Astrocyte of the cerebellum (primary cell): ENCODE data around the gene DNASE2B.

Experiments used
- DNase-seq: peaks from one replicate; pipeline ENCODE4 v3.0.0-alpha.2; 2011; ENCODE audit warnings: low read depth
- H3K4me3 ChIP-seq: 2 replicates; pipeline ENCODE4 v1.5.1; 2011; ENCODE audit warnings: mild to moderate bottlenecking, low read depth, low read length, moderate library complexity
- in situ Hi-C: cut with HindIII; loops from 2 replicates; pipeline ENCODE4 v1.10.0; 2017; ENCODE audit warnings: low sequenced_read_pairs
- TF ChIP-seq, protein P1 (sequence below): IDR thresholded peaks from 2 replicates; pipeline ENCODE4 v1.5.1; 2012; ENCODE audit warnings: low read length, low read depth, moderate library complexity, mild to moderate bottlenecking; ENCODE audit errors: missing control alignments

DNASE2B gene

DNA sequence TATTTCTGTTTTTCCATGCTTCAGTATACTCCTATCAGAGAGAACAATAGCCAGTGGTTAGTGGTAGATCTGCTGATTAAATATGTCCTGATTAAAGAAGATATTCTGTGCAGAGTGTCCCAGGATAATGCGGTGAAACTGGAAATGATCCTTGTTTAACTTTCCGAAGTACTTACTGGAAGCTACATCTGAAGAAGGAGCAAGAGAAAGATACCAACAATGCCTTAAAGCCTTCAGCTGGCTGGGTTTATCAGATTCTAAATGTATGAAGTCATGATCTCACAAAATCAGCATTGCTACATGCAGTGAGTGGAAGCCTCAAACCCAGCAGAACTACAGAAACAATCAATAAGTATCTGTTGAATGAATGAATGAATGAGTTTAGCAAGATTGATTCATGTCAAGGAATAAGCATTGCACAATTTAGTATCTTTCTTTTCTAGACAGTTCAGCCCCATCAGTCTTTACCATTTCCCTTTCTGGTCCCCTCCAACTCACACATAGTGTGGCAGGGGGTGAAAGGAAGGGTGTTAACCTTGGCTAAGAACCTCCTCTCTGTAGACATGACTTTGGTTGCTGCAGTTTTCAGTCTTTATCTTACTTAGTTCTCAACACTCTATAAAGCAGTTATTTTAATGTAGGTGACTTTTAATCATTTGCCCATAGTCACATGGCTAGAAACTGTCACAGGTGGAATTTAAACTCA lies 24.7 kb upstream of the DNASE2B start:
- TF ChIP-seq, protein P1, sequence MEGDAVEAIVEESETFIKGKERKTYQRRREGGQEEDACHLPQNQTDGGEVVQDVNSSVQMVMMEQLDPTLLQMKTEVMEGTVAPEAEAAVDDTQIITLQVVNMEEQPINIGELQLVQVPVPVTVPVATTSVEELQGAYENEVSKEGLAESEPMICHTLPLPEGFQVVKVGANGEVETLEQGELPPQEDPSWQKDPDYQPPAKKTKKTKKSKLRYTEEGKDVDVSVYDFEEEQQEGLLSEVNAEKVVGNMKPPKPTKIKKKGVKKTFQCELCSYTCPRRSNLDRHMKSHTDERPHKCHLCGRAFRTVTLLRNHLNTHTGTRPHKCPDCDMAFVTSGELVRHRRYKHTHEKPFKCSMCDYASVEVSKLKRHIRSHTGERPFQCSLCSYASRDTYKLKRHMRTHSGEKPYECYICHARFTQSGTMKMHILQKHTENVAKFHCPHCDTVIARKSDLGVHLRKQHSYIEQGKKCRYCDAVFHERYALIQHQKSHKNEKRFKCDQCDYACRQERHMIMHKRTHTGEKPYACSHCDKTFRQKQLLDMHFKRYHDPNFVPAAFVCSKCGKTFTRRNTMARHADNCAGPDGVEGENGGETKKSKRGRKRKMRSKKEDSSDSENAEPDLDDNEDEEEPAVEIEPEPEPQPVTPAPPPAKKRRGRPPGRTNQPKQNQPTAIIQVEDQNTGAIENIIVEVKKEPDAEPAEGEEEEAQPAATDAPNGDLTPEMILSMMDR: no peak
- in situ Hi-C loops: no loop called here
- no peak for DNase-seq
- H3K4me3 ChIP-seq: no peak overlapping the region

DNA sequence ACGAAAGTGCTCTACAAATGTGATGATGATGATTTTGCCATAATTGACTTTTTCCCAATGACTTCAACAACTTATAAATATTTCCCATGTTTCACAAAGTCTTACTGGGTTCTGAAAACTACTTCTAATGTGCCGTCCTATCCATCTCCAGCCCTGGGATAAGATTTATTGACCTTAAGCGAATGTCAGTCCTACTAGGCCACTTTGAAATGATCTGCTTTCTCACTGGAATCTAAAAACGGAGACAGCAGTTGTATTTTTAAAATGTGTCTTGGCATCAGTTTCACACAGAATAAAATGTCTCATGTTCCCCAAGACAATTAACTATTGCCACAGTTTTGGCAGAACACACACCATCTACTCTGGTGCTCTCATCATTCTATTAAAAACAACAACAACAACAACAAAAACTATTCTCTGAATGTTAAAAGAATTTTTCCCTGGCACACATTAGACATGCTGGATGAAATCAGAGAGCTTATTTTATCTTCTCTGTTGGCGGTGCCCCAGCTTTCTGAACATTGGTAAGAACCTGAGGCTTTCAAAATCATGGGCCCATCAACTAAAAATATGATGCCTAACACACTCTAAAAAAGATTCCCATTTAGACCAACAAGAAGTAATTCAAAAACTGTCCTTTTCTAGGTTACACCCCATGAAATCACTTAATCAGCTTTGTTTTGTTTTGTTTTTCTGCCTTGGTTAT lies 23.1 kb upstream of the DNASE2B start:
- DNase-seq: no peak
- in situ Hi-C loops: no loop called here
- TF ChIP-seq, protein P1: no peak
- no peak overlapping the region for H3K4me3 ChIP-seq

DNA sequence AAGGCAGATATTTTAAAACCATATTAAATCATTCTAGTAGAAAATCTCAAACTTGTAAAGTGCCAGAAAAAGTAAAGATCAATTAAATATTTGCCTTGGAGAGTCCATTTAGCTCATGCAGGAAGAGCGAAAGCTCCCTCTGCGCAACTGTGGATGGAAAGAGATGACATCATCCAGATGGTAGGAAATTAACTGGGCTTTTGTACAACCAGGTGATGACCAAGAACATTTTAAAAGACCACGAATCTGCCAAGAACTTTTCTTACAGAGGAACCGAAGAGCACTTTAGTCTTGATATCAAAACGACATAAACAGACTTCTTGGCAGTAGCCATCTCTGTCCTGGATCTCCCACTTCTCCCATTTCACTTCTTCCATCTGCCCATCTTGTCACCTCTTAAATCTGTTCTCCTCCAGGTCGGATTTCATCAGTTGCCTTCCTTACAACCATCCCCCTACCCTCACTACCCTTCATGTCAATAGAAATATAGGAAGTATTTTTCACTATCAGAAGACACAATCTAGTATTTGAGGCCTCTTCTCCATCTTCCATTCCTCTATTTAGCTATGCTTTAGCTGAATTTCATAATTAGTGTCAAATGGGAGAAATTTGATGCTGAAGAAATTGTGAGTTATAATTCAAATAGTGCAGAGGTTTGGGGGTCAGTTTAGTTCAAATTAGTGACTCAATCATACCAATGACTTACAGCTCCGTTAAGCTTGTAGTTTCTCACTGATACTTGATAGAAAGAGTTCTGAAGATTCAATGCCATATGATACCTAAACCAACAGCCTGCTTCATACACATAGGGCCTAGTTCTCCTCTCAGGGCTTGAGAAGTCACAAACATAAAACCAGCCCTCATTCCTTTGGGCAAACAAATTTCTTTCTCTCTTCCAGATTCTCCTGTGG lies 22.0 kb upstream of the DNASE2B start:
- no peak for DNase-seq
- no peak overlapping the region for H3K4me3 ChIP-seq
- in situ Hi-C loops: no loop called here
- TF ChIP-seq, protein P1: no peak

DNA sequence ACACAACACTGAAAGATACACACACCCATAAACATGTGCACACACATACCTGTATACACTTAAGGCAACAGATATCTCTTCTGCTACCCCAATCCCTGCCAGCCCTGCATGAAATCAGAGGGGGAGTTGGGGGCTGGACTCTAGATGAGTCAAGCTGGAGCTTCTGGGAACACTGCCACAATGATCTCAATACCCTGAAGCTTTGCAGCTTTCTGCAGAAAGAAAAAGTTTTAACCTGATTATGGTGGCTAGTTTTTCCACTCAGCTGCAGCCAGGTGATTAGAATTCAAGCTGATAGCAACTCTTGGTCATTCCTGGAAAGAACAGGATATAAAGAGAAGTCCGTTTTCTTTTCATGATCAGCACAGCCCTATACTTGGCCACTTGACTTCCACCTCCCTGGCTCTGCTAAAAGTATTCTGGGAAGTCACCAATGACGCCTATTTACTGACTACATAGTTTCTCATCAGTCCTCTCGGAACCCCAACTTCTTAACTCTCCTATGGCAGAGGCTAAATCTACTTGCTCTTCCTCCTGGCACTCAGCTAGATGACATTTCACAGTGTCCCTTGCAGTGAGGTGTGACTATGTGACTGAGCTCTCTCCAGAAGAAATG lies 20.7 kb upstream of the DNASE2B start:
- TF ChIP-seq, protein P1: no peak
- no peak overlapping the region for H3K4me3 ChIP-seq
- in situ Hi-C loops: no loop called here
- DNase-seq: peak; percentile 90

DNA sequence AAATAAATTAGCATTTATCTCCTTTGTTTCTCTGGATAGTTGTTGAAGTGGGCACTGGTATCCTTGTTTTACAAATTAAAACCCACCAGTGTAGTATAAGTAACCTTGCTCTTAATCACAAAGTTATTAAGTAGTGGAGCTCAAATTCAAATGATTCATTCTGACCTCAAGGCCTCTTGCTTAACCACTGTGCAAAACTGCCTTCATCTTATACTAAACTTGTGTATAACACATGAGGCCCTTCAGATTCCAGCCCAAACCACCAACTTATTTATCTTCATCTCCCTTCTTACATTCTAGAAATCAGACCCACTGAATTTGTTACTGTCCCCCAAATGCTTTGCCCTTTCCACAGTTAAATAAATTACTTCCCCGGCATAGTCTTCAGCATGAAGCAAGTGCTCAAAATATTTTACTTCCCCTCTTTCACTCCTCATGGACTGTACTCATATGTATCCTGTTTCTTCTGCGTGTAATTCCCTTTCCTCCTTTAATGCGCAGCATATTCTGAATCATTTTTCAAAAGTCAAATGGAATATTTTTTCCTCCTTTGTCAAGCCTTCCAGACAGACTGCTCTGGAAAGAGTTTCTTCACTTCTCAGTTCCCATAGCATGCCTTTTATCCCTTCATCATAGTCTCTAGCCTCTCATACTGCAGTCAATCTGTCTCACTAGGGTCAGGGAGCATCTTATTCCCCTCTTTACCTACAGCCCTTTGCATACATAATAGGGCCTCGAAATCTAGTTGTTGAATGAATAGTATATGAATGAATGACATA lies 19.0 kb upstream of the DNASE2B start:
- no peak overlapping the region for H3K4me3 ChIP-seq
- TF ChIP-seq, protein P1: no peak
- in situ Hi-C loops: no loop called here
- DNase-seq: peak; percentile 57
